Lower lobe of right lung (tissue), 2 donors: ENCODE results near the gene KCNJ4. TPM values are rescaled to one million over a fixed set of nuclear protein-coding genes. Genes with fewer than 3 reads are reported as not detected.

Source experiments
- ATAC-seq, 2 donors: fragments of 200-7000 bp; cut with Tn5 transposase; one replicate each; pipeline ENCODE4 v1.9.1; 2020 to 2022; ENCODE audit warnings: mild to moderate bottlenecking in 2 of 2, moderate library complexity in 2 of 2
- DNase-seq: peaks from one replicate; pipeline ENCODE4 v3.0.0-alpha.2; 2020
- H3K27ac ChIP-seq: fragments of 200-600 bp; one replicate; pipeline ENCODE4 v1.8.0; 2022
- H3K27me3 ChIP-seq: fragments of 200-600 bp; one replicate; pipeline ENCODE4 v1.8.0; 2022; ENCODE audit warnings: low read depth
- H3K36me3 ChIP-seq: fragments of 200-600 bp; one replicate; pipeline ENCODE4 v1.8.0; 2022; ENCODE audit warnings: mild to moderate bottlenecking
- H3K4me1 ChIP-seq: fragments of 200-600 bp; one replicate; pipeline ENCODE4 v1.8.0; 2022
- H3K4me3 ChIP-seq: fragments of 200-600 bp; one replicate; pipeline ENCODE4 v1.8.0; 2022; ENCODE audit warnings: mild to moderate bottlenecking
- H3K9me3 ChIP-seq: fragments of 200-600 bp; one replicate; pipeline ENCODE4 v1.8.0; 2022
- CTCF ChIP-seq: fragments of 200-600 bp; IDR thresholded peaks from one replicate; pipeline ENCODE4 v1.8.0; 2022; ENCODE audit warnings: antibody characterized with exemption, mild to moderate bottlenecking
- intact Hi-C: fragments of 100-400 bp; cut with DNase I; formaldehyde crosslinking; loops from one replicate; pipeline ENCODE4 v1.11.0; 2022
- total RNA-seq: library from RNA; stranded (reverse); fragmentation: NEBNext Ultra II Directional; extraction: Animal tissue kit (Norgen Biotek cat#: 25700); gene quantifications from one replicate; pipeline ENCODE4 v1.2.1, GENCODE V29; 2021
- donor health status: DM: no; HTN: yes; CAD: no; lungs with severe emphysema.

Gene KCNJ4
- total RNA-seq, 1 donor from 2014 or later = not detected

- DNase-seq (no peak), ATAC-seq (no peak)
- Histone ChIP-seq H3K27ac (no peak overlapping the region), H3K9me3 (no peaks in the 10 kb centered on the region), H3K27me3 (no peaks in the 10 kb centered on the region), H3K4me3 (no peak overlapping the region), H3K4me1 (no peaks in the 10 kb centered on the region), H3K36me3 (no peaks in the 10 kb centered on the region)
- no peak for TF ChIP-seq CTCF
- intact Hi-C loops = no loop called here
Observed at GRCh38 chr22:38426628-38427027, 28.4 kb downstream of the KCNJ4 start.

GRCh38 chr22:38424525-38425080, 30.4 kb downstream of the KCNJ4 start:
- no peak for DNase-seq
- no peak for TF ChIP-seq CTCF
- Histone ChIP-seq H3K9me3 (no peaks in the 10 kb centered on the region), H3K27me3 (no peaks in the 10 kb centered on the region), H3K27ac (no peak overlapping the region), H3K36me3 (no peaks in the 10 kb centered on the region), H3K4me1 (no peaks in the 10 kb centered on the region), H3K4me3 (no peak overlapping the region)
- no peak for ATAC-seq
- intact Hi-C loops = no loop called here

GRCh38 chr22:38423512-38424503, 31.2 kb downstream of the KCNJ4 start:
- Histone ChIP-seq H3K4me3 (no peak overlapping the region), H3K4me1 (no peaks in the 10 kb centered on the region), H3K27me3 (no peaks in the 10 kb centered on the region), H3K27ac (no peak overlapping the region), H3K36me3 (no peaks in the 10 kb centered on the region), H3K9me3 (no peaks in the 10 kb centered on the region)
- ATAC-seq (no peak), DNase-seq (no peak)
- no peak for TF ChIP-seq CTCF
- intact Hi-C loops = no loop called here

GRCh38 chr22:38422611-38423511, 32.1 kb downstream of the KCNJ4 start:
- H3K9me3 ChIP-seq = no peaks in the 10 kb centered on the region
- no peak for TF ChIP-seq CTCF
- H3K36me3 ChIP-seq = no peaks in the 10 kb centered on the region
- no peaks in the 10 kb centered on the region for H3K4me1 ChIP-seq
- ATAC-seq (peak in 1 of 2 donors; percentile 29), DNase-seq (no peak)
- no peak overlapping the region for H3K27ac ChIP-seq
- intact Hi-C loops = no loop called here
- H3K4me3 ChIP-seq = no peak overlapping the region
- H3K27me3 ChIP-seq = no peaks in the 10 kb centered on the region

GRCh38 chr22:38420734-38421133, 34.3 kb downstream of the KCNJ4 start:
- no peaks in the 10 kb centered on the region for H3K4me1 ChIP-seq
- DNase-seq = no peak
- no peaks in the 10 kb centered on the region for H3K27me3 ChIP-seq
- no peak overlapping the region for H3K27ac ChIP-seq
- no peak for ATAC-seq
- no peaks in the 10 kb centered on the region for H3K9me3 ChIP-seq
- no peak for TF ChIP-seq CTCF
- no peak overlapping the region for H3K4me3 ChIP-seq
- no peaks in the 10 kb centered on the region for H3K36me3 ChIP-seq
- intact Hi-C loops = no loop called here
